Measurements from ENCODE around the gene ATXN1.

Gene ATXN1

GRCh38 chr6:16743664-16744210, 17.5 kb downstream of the ATXN1 start:
- DNase-seq (ENCODE audit: low read depth in 2 of 2) = no peak

GRCh38 chr6:16742116-16742515, 19.1 kb downstream of the ATXN1 start:
- no peak for DNase-seq (ENCODE audit: low read depth in 2 of 2)

GRCh38 chr6:16741112-16742016, 19.9 kb downstream of the ATXN1 start:
- DNase-seq (ENCODE audit: low read depth in 2 of 2) = peak; percentile 95 to 96

GRCh38 chr6:16740097-16740496, 21.2 kb downstream of the ATXN1 start:
- no peak for DNase-seq (ENCODE audit: low read depth in 2 of 2)

GRCh38 chr6:16739329-16739801, 21.9 kb downstream of the ATXN1 start:
- DNase-seq (ENCODE audit: low read depth in 2 of 2) = peak; percentile 56 to 58

GRCh38 chr6:16737925-16738324, 23.3 kb downstream of the ATXN1 start:
- no peak for DNase-seq (ENCODE audit: low read depth in 2 of 2)

GRCh38 chr6:16736856-16737775, 24.1 kb downstream of the ATXN1 start:
- no peak for DNase-seq (ENCODE audit: low read depth in 2 of 2)

- no peak for DNase-seq (ENCODE audit: low read depth in 2 of 2)
These were observed 26.2 kb downstream of the ATXN1 start for GRCh38 chr6:16735014-16735413.

- DNase-seq (ENCODE audit: low read depth in 2 of 2) = no peak
These were observed 28.2 kb downstream of the ATXN1 start for GRCh38 chr6:16733085-16733484.

GRCh38 chr6:16731478-16732051, 29.7 kb downstream of the ATXN1 start:
- no peak for DNase-seq (ENCODE audit: low read depth in 2 of 2)

- no peak for DNase-seq (ENCODE audit: low read depth in 2 of 2)
These were observed 30.4 kb downstream of the ATXN1 start for GRCh38 chr6:16730738-16731477.

- DNase-seq (ENCODE audit: low read depth in 2 of 2) = no peak
These were observed 31.5 kb downstream of the ATXN1 start for GRCh38 chr6:16729744-16730143.

- DNase-seq (ENCODE audit: low read depth in 2 of 2) = no peak
These were observed 32.0 kb downstream of the ATXN1 start for GRCh38 chr6:16729183-16729691.

- no peak for DNase-seq (ENCODE audit: low read depth in 2 of 2)
These were observed 32.6 kb downstream of the ATXN1 start for GRCh38 chr6:16728513-16729182.

GRCh38 chr6:16727996-16728395, 33.3 kb downstream of the ATXN1 start:
- DNase-seq (ENCODE audit: low read depth in 2 of 2) = no peak

GRCh38 chr6:16725145-16725864, 36.0 kb downstream of the ATXN1 start:
- peak; percentile 72 to 76 for DNase-seq (ENCODE audit: low read depth in 2 of 2)

GRCh38 chr6:16723826-16724225, 37.4 kb downstream of the ATXN1 start:
- peak; percentile 91 to 92 for DNase-seq (ENCODE audit: low read depth in 2 of 2)

- no peak for DNase-seq (ENCODE audit: low read depth in 2 of 2)
These were observed 37.9 kb downstream of the ATXN1 start for GRCh38 chr6:16723402-16723801.

- DNase-seq (ENCODE audit: low read depth in 2 of 2) = no peak
These were observed 38.6 kb downstream of the ATXN1 start for GRCh38 chr6:16722630-16723029.

GRCh38 chr6:16721977-16722376, 39.3 kb downstream of the ATXN1 start:
- no peak for DNase-seq (ENCODE audit: low read depth in 2 of 2)

Data from fibroblast of skin of left quadriceps (primary cell).